WERI-Rb-1 (cell line): ENCODE data around the gene GNPNAT1.

Source experiments
- DNase-seq: peaks from one replicate; pipeline ENCODE4 v3.0.0-alpha.2; 2020
- H3K27ac ChIP-seq: fragments of 250-450 bp; sonication (Bioruptor Pico); 2 replicates; pipeline ENCODE4 v1.5.1; 2020; ENCODE audit warnings: mild to moderate bottlenecking, moderate library complexity
- H3K27me3 ChIP-seq: fragments of 250-450 bp; sonication (Bioruptor Pico); 2 replicates; pipeline ENCODE4 v1.5.1; 2021; ENCODE audit warnings: mild to moderate bottlenecking, low read depth, moderate library complexity; ENCODE audit not compliant: insufficient read depth, severe bottlenecking
- H3K36me3 ChIP-seq: fragments of 250-450 bp; sonication (Bioruptor Pico); 2 replicates; pipeline ENCODE4 v1.5.1; 2020; ENCODE audit warnings: mild to moderate bottlenecking, moderate library complexity
- H3K4me3 ChIP-seq: 2 replicates; pipeline ENCODE4 v1.5.1; 2011; ENCODE audit warnings: low read depth, mild to moderate bottlenecking, control low read depth, low read length
- H3K9me3 ChIP-seq: fragments of 250-450 bp; sonication (Bioruptor Pico); 2 replicates; pipeline ENCODE4 v1.5.1; 2021; ENCODE audit warnings: mild to moderate bottlenecking, moderate library complexity; ENCODE audit not compliant: severe bottlenecking
- CTCF ChIP-seq: IDR thresholded peaks from 2 replicates; pipeline ENCODE4 v1.5.1; 2011; ENCODE audit warnings: low read depth, mild to moderate bottlenecking, control low read depth, inconsistent platforms, low read length

The GNPNAT1 gene

GRCh38 chr14:52748647-52749292 lies 42.6 kb downstream of the GNPNAT1 start:
- Histone ChIP-seq H3K4me3 (no peak overlapping the region), H3K27ac (no peak overlapping the region), H3K27me3 (no peaks in the 10 kb centered on the region), H3K9me3 (no peaks in the 10 kb centered on the region), H3K36me3 (peaks cover 10% of the 10 kb centered on the region)
- DNase-seq: no peak
- TF ChIP-seq CTCF: no peak

- TF ChIP-seq CTCF: no peak
- Histone ChIP-seq H3K4me3 (no peak overlapping the region), H3K27ac (no peak overlapping the region)
Measured at GRCh38 chr14:52741865-52742264, 49.5 kb downstream of the GNPNAT1 start.

GRCh38 chr14:52740751-52741150 lies 50.7 kb downstream of the GNPNAT1 start:
- H3K27me3 ChIP-seq: no peaks in the 10 kb centered on the region
- H3K4me3 ChIP-seq: no peak overlapping the region
- TF ChIP-seq CTCF: no peak
- no peak overlapping the region for H3K27ac ChIP-seq
- H3K9me3 ChIP-seq: no peaks in the 10 kb centered on the region
- DNase-seq: no peak
- peaks cover 5% of the 10 kb centered on the region; the same call in 1 of the 2 replicates for H3K36me3 ChIP-seq

More at GRCh38 chr14:52741865-52742264, 49.5 kb downstream of the GNPNAT1 start:
- no peaks in the 10 kb centered on the region for H3K27me3 ChIP-seq
- peaks cover 5% of the 10 kb centered on the region; the same call in 1 of the 2 replicates for H3K36me3 ChIP-seq
- no peaks in the 10 kb centered on the region for H3K9me3 ChIP-seq
- DNase-seq: no peak

- Histone ChIP-seq H3K4me3 (no peak overlapping the region), H3K9me3 (no peaks in the 10 kb centered on the region)
- no peak for TF ChIP-seq CTCF
Measured at GRCh38 chr14:52738409-52738808, 53.0 kb downstream of the GNPNAT1 start.

GRCh38 chr14:52735921-52736489 lies 55.4 kb downstream of the GNPNAT1 start:
- H3K4me3 ChIP-seq: no peak overlapping the region
- TF ChIP-seq CTCF: no peak
- no peaks in the 10 kb centered on the region for H3K27me3 ChIP-seq
- DNase-seq: no peak
- no peaks in the 10 kb centered on the region for H3K9me3 ChIP-seq
- H3K27ac ChIP-seq: no peak overlapping the region
- peaks cover 10% of the 10 kb centered on the region; the same call in 1 of the 2 replicates for H3K36me3 ChIP-seq

More at GRCh38 chr14:52738409-52738808, 53.0 kb downstream of the GNPNAT1 start:
- no peak for DNase-seq
- Histone ChIP-seq H3K36me3 (peaks cover 8% of the 10 kb centered on the region; the same call in 1 of the 2 replicates), H3K27ac (no peak overlapping the region), H3K27me3 (no peaks in the 10 kb centered on the region)
